Embryonic facial prominence (tissue), 1 donor: ENCODE results near the gene MCAT.

ENCODE experiments used
- DNase-seq: peaks from one replicate; pipeline ENCODE4 v3.0.0-alpha.2; 2016; ENCODE audit errors: extremely low spot score

MCAT gene, protein sequence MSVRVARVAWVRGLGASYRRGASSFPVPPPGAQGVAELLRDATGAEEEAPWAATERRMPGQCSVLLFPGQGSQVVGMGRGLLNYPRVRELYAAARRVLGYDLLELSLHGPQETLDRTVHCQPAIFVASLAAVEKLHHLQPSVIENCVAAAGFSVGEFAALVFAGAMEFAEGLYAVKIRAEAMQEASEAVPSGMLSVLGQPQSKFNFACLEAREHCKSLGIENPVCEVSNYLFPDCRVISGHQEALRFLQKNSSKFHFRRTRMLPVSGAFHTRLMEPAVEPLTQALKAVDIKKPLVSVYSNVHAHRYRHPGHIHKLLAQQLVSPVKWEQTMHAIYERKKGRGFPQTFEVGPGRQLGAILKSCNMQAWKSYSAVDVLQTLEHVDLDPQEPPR

DNA sequence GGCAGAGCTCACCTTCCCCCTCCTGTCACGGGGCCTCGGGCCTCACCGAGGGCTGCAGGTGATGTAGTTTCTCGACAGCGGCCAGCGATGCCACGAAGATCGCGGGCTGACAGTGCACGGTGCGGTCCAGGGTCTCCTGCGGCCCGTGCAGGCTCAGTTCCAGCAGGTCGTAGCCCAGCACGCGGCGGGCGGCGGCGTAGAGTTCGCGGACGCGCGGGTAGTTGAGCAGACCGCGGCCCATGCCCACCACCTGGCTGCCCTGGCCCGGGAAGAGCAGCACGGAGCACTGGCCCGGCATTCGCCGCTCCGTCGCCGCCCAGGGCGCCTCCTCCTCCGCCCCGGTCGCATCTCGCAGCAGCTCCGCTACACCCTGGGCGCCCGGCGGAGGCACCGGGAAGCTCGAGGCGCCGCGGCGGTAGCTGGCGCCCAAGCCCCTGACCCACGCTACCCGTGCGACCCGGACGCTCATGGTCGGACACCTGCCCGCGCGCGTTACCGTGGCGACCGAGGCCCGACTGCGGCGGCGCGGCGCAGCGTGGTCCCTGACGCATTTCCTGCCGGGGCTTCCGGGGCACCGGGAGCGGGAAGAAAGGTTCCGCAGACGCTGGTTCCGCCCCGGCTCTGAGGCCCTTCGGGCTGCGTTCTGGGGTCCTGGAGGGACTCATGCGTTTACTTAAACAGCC lies at the start of gene MCAT:
Gene MCAT (minus strand): TSS at position 519 of the 683 bp plus-strand sequence. CDS start 50 bp downstream, at position 469.
- peak; percentile 62 for DNase-seq

DNA sequence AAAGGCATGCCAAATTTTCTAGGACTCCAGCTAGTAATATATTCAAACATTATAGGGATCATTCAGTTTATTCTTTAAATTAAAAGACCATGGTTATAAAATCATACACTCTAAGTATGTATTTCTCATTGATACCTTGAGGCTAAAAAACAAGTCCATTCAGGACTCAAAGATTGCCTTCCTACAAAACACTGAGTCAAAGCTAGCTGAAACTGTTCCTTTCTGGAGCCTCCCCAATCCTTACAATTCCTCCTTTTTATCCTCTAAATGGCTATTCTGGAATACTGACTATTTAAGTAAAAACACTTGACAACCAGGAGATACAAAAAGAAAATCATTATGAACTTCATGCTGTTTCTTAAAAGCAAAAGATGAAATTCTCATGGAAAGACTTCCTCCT lies 48.6 kb upstream of the MCAT start:
- DNase-seq = no peak

- no peak for DNase-seq
Measured at GRCh38 chr22:43188829-43189545, 45.8 kb upstream of the MCAT start.

GRCh38 chr22:43187171-43188099 lies 44.2 kb upstream of the MCAT start:
- DNase-seq = peak; percentile 87

- DNase-seq = no peak
Measured at GRCh38 chr22:43186272-43187170, 43.3 kb upstream of the MCAT start, which contains the start of gene TTLL12. TSS of gene TTLL12 (minus strand) at chr22:43187134. CDS start at chr22:43187069, 65 bp downstream.

GRCh38 chr22:43185860-43186261 lies 42.7 kb upstream of the MCAT start:
- DNase-seq = no peak

- DNase-seq = no peak
Measured at GRCh38 chr22:43183496-43184277, 40.5 kb upstream of the MCAT start.

- no peak for DNase-seq
Measured at GRCh38 chr22:43182726-43183125, 39.5 kb upstream of the MCAT start.

GRCh38 chr22:43182118-43182517 lies 38.9 kb upstream of the MCAT start:
- DNase-seq = no peak

DNA sequence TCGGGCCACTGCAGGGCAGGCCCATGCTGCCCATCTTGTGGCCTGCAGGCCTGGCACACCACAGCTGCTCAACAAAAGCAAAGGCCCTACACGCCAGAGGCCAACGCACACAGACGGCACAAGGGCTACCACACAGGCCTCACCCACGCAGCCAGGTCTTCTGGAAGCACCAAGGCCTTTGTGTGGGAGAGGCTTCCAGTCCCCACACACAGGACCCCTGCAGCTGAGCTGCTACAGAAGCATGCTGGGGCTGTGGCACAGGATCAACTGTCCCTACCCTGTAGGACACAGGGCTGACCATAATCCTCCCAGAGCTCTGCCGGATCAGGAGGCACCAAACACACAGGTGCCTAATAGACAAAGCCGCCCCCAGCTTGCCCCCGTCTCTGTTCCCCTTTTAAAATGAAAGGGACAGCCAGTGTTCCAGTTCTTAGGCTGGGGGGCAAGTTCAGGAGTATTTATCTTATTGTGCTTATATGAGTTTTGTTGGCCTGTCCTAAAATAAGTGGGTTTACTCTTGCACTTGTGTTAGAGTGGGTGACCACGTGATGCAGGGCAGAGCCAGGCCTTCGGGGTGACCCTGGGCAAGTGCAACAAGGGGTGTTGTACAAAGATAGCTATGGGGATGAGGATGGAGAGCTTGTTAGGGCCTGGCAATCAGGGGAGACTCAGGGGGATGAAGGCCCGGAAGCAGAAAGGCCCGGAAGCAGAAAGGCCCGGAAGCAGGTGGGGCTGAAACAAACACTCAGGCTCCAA lies 38.3 kb upstream of the MCAT start:
- DNase-seq = no peak

- DNase-seq = no peak
Measured at GRCh38 chr22:43180670-43181069, 37.5 kb upstream of the MCAT start.

GRCh38 chr22:43179911-43180195 lies 36.7 kb upstream of the MCAT start:
- DNase-seq = no peak

DNA sequence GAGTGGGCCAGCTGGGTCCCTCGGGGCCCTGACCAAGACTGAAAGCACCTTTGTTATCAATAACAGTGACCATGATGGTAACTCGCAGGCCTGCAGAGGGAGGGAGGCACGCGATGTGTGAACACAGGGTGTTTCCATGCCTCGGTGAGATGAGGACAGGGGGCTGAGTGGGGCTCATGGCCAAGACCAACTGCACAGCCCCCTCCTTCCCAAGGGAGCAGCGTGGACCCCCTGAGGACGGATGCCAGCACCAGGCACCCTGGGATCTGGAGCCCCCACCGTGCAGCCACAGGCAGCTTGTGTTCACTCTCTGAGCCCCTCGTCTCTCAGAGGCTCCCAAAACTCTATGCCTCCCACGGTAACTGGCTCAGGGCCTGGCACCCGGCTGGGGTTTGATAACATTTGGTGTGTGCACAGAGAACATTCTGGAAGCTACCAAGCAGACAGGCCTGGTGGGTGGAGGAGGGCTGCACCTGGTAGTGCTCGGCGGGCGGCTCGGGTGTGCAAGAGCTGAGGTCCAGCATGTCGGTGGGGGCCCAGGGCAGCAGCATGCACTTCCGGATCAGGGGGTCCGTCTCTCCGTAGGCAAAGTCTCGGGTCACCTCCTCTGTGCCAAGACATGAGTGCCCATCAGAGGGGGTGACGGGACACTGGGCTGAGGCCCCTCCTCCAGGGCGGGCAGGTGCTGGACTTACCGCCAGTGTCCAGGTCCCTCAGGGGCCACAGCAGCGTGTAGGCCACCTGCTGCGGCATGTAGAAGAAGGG lies 36.1 kb upstream of the MCAT start:
- no peak for DNase-seq

DNA sequence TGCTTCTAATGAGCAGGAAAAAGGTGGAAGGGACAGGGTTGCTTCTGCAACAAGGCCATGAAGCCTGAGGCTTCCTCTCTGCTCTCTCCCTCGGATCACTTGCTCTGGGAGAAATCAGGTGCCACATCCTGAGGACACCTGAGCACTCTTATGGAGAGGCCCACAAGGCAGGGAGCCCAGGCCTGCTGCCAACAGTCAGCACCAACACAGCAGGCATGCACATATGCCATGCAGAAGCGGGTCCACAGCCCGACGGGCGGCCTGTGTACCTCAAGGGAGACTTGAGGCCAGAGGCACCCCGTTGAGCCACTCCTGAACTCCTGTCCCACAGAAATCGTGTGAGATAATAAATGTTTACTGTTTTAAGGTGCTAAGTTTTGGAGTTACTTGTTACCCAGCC lies 34.3 kb upstream of the MCAT start:
- no peak for DNase-seq

- DNase-seq = no peak
Measured at GRCh38 chr22:43176090-43176489, 32.9 kb upstream of the MCAT start.

GRCh38 chr22:43174941-43175531 lies 31.8 kb upstream of the MCAT start:
- no peak for DNase-seq

DNA sequence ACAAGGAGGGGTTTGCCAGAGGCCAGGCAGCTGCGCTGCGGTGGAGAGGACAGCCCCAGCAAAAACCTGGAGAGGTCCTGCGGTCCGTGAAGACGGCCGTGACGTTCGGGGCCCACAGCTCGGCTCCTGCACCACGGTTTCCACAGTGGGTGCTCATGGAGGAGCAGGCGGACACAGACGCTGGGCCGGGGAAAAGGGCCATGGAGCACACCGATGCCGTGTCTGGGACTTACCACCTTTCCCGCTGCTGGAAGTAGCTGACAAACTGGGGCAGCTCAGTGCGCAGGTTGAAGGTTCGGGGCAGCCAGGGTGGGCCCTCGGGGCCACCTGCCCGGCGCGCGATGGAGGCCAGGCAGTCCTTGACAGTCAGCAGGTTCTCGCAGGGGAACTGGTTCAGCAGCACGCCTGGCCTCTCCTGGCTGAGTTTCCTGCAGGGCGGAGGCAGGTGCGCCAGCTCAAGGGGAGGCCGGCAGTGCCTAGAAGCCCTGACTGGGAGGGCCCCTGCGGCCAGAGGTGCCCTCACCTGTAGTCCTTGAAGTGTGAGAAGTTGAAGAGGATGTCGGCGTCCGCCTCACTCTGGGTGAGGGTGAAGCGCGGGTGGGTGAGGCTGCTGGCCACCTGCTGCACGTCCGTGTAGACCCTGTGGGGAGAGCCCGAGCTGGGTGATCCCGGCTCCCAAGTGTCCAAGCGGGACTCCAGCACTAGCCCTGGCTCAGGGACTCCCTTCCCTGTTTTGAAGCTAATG lies 30.9 kb upstream of the MCAT start:
- no peak for DNase-seq
